NCI-H2171 (cell line): ENCODE data around the gene FERMT3.
"Not testable (repeated sequence)": the region's sequence is repeated elsewhere in the genome, so short reads cannot be mapped to it uniquely, and the experiment has no call there.

Experiments
- DNase-seq: peaks from one replicate; lab custom pipeline; 2025; lab: John Stamatoyannopoulos, UW

The FERMT3 gene

DNA sequence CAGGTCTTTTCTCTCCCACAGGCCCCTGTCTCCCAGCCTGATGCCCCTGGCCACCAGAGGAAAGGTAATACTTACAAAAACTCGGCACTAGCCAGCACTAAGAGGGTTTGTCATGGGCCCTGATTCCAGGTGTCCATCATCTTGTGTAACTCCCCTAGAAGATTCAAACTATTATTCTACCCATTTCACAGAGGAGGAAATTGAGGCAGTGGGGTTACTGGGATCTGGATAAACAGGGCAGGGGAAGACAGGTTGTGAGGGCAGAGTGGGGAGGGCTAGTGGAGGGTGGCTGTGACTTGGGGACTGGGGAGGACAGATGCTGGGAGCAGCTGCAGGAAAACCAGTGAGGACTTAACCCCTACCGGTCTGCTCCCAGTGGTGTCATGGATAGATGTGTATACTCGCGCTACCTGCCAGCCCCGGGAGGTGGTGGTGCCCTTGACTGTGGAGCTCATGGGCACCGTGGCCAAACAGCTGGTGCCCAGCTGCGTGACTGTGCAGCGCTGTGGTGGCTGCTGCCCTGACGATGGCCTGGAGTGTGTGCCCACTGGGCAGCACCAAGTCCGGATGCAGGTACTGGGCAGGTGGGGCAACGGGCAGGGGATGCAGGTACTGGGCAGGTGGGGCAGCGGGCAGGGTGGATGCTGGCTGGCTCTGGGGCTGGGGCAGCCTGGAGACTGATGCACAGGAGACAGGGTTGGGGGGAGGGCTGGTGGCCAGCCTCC, 29.1 kb downstream of the FERMT3 start:
- no peak for DNase-seq

DNA sequence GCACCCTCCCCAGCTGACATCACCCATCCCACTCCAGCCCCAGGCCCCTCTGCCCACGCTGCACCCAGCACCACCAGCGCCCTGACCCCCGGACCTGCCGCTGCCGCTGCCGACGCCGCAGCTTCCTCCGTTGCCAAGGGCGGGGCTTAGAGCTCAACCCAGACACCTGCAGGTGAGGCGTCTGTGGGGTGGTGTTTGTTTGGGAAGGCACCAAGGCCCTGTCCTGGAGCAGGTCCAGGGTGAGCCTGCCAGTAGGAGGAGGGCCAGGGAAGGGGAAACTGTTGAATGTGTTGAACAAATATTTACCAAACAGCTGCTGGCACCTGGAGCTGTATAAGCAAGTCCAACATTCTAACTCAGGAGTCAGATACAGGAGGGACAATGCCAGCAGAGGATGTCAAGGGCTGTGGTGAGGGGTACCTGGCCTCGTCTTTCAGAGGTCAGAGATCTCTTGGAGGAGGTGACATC, 31.0 kb downstream of the FERMT3 start:
- no peak for DNase-seq

DNA sequence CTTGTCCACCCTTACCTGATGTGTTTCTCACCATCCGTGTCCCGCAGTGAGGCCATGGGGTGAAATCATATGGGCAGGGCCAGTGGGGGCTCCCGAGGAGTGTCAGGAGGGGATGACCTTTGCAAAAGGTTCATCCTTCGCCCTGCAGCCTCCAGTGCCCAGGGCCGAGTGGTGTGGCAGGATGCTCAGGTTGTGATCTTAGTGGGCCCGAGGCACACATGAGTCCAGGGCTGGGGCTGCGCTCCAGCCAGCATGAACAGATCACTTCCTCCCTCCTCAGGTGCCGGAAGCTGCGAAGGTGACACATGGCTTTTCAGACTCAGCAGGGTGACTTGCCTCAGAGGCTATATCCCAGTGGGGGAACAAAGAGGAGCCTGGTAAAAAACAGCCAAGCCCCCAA, 31.6 kb downstream of the FERMT3 start:
- DNase-seq, result no peak

DNA sequence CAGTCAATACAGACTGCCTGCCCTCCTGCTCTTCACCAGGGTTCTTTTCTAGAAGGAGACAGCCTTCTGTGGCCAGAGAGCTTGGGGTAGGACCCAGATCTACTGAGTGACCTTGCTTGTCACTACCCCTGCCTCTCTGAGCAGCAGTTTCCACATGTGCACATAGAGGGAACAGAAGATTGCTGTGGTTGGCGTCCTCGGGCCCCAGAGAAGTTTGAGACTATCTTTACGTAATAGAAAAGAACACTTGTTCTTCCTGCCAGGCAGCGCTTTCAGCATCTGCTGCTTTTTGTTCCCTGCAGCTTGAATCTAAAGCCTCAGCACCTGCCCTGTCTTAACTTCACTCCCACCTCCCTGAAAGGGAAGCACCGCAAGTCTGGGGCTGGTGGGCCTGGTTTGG, 32.5 kb downstream of the FERMT3 start:
- no peak for DNase-seq

DNA sequence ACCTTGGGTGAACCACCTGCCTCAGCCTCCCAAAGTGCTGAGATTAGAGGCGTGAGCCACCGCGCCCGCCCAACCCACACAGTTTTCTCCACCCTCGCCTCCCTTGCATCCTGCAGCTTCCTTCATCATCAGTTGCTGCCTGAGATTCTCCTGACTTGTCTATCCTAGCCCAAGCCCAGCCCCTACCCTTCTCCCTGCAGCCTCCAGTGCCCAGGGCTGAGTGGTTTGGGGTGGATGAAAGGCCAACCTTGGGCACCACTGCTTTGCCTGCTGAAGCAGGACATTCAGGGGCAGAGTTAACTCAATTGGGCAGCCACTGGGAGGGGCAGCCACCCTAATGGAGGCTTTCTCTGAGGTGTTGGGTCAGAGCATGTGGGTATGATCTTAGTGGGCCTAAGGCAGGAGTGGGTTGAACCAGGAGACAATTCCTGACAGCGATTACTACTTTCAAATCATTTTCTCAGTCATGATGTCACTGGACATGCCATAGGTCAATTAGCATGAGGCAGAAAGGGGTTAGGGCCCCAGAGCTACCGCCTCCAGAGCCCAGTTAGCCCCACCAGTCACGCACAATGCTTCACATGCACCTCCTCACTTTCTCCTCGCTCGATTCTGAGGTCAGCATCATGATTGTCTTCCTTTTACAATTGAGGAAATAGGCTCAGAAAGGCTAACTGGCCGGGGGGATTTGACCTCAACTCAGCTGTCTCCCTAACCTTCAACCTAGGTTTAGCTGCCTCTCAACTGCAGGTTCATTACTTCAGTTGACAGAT, 33.3 kb downstream of the FERMT3 start:
- DNase-seq, result no peak

DNA sequence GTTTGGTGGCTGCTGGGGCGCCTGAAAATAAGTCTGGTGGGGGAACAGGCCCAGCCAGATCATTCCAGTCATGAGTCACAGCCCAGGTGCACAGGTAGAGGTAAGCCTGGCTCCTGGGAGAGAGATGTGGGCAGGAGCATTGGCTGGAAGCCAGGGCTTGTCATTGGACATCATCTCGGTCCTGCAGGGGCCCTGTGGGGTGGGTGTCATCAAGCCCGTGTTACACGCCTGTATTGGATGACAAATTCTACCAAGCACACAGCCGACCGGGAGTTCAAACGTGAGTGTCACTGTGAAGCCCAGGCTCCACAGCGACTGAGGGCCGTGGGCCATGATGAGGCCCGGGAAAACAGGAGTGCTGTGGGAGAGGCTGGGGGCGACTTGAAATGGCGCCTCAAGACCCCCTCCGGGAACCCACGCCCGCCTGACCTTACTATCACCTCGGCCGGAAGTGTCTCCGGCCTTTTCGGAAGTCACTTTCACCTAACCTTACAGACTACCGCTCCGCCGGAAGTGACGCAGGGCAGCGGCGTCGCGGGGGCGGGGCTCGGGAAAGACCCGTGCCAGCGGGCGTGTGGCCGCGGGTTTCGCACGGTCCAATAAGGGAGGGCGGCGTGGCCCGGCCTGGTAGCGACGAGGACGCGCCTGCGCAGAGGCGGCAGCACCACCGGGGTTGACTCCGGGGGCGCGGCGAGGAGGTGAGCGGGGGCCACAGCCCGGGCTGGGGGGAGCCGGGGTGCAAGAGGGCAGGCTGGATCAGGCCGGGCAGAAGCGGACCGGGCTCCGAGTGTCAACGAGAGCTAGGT, 34.1 kb downstream of the FERMT3 start, which contains the start of gene FKBP2:
Gene FKBP2, plus strand, starts transcription at position 661 of the 806 bp plus-strand sequence. CDS start 1,293 bp downstream, outside the sequence.
- peak; percentile 97 for DNase-seq

DNA sequence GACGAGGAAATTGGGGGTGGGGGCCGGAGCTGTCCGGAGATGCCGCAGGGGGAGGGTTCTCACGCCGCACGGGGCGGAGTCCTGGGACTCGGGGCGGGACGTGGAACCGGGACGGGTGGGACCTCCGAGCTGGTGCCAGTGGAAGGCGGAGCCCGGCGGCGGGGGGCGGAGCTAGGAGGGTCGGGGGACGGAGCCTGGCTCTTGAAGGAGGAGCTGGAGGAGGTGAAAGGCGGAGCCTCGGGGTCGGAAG, 34.6 kb downstream of the FERMT3 start:
- no peak for DNase-seq

DNA sequence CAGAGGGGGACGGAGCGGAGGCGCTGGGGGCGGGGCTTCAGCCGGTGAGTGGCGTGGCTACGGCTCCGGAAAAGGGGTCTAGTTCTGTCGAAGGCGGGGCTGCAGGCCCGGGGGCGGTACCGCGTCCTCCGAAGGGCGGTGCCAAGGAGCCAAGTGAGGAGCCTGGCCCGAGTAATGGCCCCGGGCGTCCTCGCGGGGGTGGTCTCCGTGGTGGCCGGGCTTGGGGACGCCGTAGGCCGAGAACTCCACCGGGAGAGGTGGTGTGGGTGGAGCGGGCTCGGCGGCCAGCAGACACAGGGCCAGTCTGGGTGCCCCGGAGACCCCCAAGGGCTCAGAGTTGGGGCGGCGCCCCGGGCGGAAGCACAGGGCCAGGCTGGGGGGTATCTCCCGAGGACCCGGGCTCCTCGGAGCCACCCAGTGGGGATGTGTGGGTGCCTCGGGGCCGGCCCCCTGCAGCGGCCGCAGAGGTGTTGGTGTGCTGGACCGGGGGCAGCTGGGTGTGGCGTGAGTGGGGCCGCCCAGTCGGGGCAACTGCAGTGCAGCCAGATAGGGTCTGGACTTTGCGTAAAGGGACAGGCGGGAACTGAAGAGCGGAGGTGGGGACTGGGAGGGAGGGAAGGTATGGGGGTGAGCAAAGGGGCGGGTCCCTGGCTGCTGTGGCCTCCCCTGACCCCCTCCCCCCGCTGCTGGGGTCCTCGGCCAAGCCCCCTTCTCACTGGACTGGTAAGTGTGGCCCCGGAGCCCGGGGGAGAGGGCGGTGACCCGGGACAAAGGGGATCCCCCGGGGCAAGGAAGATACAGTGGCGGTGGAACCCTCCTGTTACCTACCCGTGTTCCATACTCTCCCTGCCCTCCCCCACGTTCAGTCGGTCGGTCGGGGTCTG, 35.2 kb downstream of the FERMT3 start:
- DNase-seq, result peak; percentile 98

DNA sequence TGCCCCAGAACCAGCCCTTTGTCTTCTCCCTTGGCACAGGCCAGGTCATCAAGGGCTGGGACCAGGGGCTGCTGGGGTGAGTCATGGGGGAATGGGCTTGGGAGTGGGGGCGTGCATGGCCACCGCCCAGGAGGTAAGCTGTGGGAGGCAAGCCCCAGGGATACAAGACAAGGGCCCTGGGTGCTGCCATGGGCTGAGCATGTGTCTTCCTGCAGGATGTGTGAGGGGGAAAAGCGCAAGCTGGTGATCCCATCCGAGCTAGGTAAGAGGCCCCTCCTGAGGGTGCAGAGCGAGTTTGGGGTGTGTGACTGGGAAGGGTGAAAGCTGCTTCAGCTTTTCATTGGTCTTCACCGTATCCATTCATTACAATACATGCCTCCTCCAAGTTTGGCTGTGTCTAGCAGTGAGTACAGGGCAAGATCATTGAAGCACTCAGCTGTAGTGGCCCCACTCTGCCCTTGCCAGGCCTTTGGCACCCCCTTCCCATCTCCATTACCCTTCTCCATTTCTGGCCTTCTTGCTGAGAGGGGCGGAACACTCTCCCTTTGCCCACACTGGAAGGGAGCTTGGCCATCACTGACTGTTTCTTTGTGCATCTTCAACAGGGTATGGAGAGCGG, 36.8 kb downstream of the FERMT3 start:
- no peak for DNase-seq

DNA sequence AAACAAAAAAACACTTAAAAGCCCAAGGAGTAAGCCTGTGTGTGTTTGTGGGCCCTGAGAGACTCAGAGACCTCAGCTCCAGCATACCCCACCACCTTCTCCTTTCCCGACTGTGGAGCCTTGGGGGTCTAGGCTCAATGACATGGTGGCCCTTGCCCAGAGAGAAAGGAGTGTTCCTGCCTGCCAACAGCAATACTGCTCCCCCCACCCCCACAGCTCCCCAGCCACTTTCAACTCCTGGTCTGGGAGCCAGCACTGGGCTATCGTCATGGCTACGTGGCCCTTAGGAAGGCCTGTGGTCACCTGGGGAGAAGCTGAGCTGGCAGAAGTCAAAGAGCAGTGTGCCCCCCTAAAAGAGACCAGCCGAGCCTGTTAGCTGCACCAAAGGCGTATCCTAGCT, 37.6 kb downstream of the FERMT3 start:
- DNase-seq, result no peak

DNA sequence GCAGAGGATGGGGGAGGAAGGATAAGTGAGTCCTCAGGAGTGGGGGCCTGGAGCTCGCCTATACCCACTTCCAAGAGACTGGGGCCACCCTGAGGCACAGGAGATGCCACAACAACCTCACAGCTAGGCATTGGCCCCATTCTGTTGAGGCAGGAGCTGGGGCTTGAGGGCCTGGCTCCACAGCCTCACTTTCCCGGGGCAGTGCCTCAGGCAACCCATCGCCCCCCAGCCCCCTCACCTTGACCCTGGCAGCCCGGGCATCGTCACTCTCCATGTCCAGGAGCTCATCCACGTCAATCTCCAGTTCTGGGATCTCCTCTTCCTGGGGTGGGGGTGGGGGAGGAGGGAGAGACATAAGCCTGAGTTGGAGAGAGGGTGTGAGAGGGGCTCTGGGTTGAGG, 38.4 kb downstream of the FERMT3 start:
- DNase-seq, result no peak

DNA sequence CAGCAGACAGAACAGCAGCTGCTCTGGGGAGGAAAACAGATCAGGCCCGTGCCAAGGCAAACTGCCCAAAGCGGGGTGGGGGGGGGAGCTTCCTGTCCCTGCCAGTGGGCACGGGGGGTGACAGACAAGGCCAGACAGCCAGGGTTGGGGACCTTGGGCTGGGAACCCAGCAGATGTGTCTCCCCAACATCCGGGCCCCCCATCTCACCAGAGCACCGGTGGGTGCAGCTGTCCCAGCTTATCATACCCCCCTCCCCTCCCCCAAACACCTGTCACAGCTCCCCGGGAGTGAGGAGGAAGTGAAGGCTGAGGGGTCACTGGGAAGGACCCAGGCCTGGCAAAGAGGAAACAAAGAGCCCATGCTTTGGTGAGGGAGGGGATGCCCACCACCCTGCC, 38.9 kb downstream of the FERMT3 start:
- no peak for DNase-seq

DNA sequence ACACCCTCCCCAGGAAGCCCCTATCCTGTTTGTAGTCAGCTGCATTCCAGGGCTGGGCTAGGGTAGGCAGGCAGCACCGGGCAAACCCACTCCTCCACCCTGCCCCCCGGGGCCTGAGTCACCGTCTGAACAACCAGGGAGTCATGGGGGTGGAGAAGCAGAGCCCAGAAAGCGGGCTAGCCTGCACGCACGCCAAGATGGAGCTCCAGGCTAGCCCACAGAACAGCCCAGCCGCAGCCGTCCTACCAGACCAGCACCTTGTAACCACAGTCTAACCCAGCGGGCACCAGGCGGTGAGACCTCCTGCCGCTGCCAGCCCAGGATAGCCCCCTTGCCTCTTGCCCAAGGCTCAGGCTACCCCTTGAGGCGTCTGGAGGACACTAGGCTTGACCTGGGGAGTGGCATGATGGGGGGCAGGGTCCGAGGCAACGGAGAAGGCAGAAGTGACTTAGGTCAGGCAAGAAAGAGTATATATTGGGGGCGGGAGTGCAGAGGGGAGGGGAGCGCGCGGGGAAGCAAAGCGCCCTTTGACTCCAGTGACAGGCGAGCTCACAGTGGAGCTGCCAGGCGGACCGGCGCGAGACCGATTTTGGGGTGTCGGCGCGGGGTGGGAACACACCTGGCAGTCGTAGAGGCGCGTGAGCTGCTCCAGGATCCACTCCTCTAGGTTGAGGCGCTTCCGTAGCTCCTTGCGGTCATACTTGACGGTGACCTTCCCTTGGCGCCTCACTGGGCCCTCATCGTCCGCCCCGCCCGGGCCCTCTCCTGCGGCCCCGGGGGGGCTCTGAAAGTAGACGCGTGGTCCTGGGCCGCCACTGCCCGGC, 39.5 kb downstream of the FERMT3 start:
- DNase-seq, result peak; percentile 43

DNA sequence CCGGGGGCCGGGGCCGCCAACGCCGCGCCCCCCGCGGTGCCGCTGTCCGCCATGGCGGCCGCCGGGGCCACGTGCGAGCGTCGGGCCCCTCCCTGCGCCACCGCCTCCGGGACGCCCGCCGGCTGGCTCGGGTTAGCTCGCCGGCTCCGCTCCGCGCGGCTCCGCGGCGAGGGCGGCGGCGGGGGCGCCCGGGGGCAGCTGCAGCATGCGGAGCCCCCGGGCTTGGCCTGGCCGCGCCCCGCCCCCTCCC, 40.0 kb downstream of the FERMT3 start:
- DNase-seq, result not testable (repeated sequence)

DNA sequence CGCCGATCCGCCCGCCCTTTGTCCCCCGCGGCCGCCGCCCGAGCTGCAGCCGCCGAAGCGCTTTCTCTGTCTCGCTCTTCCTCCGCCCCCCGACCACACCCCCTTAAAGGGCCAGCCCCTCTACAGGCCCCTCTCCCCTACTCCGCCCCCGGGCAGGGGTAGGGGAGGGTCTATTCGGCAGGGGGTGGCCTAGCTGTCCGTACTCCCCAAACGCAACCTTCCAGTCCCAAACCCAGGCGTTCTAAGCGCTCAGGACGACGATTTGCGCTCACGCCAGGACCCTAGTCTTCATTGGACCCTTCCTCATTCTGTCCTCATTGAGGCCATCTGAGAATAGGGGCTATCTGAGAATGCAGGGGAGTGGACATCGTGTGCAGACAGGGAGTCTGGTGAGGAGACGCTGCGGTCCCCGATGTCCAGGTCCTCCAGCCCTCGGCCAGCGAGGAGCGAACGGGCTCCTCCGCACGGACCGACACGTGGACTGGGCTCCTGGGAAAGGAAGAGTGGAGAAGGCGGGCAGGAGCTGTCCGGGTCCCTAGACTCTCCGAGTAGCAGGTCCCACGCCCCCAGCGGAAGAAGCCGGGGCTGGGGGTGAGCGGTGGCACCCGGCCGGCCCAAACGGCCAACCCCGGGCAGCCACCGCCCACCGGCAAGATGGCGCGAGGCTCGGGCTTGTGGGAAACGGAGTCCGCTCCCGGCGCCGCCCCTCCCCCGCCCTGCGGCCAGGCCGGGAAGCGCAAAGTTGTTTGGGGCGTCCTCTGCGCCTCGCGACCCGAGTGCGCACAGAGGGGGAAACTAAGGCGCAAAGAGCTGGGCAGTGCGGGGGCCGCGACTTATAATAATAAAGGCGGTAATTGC, 40.6 kb downstream of the FERMT3 start, which contains the start of gene PPP1R14B:
Gene PPP1R14B, minus strand, starts transcription at position 73 of the 858 bp plus-strand sequence. CDS start 270 bp downstream, outside the sequence.
- DNase-seq, result peak; percentile 79

DNA sequence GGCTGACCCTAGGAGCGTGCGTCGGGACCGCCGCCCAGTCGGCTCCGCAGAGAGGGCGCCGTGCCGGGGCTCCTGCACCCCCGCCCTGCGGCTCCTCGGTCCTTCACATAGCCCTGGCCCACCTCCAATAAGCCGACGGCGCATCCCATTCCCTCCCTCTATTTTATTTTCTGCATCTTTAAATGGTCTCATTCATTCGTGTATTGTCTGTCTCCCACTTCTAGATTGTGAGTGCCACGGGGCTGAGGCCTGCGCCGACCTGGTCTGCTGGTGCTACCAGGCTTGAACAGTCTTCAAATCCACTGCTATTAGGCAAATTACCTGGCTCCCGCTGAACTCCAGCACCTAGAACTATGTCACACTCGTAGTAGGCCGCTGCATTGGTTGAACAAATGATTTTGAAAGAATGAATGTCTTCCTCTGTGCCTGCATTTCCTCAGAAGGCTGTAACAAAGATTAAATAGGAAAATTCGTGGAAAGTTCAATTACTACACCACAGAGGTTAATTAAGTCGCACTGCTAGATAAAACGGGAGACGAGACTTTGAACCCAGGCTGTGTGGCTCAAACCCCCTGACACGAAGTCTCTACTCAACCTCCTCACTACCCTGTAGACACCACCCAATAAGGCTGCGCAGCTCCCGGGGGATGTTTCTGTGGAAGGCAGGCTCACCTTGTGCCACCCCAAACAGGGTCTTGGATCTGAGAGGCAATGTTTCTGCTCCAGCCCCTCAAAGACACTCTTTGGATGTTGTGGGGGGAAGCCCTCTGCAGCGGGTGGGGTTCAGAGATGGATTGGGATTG, 41.4 kb downstream of the FERMT3 start:
- no peak for DNase-seq

DNA sequence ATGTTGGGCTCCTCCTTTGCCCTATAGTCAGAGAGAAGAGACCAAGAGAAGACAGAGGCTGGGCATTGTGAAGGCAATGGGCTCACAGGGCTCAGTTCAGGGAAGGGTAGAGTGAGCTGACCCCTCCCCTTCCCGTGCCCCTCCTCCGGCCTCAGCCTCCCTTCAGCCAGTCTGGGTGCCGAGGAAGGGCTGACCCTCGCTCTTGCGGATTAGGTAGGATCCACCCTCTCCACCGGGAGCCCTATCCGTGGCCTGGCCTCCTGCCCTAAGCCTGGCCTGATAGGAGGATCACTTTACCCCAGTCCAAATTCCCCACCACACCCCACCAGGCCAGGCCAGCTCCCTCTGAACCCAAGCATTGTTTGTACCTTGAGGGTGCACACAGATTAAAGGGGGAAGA, 42.1 kb downstream of the FERMT3 start:
- no peak for DNase-seq

DNA sequence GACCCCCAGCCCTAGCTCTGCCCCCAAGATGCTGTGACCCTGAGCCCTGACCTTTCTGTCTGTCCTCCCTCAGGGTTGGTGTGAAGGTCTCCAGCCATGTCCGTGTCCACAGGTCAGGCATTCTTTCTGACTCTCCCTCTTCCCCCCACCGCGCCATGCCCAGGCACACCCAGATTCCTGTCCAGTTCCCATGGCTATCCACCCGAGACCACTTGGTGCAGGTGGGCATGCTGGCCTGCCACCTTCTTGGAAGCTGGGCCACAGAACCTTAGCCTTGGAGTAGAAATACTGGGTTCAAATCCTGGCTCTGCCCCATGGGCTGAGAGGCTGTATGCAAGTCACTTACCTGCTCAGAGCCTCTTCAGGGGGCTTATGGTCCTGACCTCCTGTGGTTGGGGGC, 42.5 kb downstream of the FERMT3 start:
- no peak for DNase-seq
